ENCODE results near the gene ABCG4. TPM values are rescaled to one million over a fixed set of nuclear protein-coding genes. Genes with fewer than 3 reads are reported as not detected.

The ABCG4 gene
- polyA plus RNA-seq, 1 donor from 2014 or later: 1.5 TPM

GRCh38 chr11:119100246-119100970, 48.4 kb upstream of the ABCG4 start:
- Histone ChIP-seq H3K36me3 (ENCODE audit: insufficient read depth, low read length) (no peaks in the 10 kb centered on the region), H3K9me3 (ENCODE audit: low read length) (no peaks in the 10 kb centered on the region), H3K9ac (ENCODE audit: low read length) (peak overlapping the region; percentile 75), H3K9me2 (ENCODE audit: insufficient read depth, low read length) (no peaks in the 10 kb centered on the region), H3K4me2 (ENCODE audit: low read length) (peak overlapping the region; percentile 88), H3K4me3 (ENCODE audit: low read length) (peak overlapping the region; percentile 82), H4K20me1 (ENCODE audit: insufficient read depth) (no peaks in the 10 kb centered on the region), H3K27me3 (ENCODE audit: insufficient read depth, low read depth, low read length) (no peaks in the 10 kb centered on the region), H3F3A (ENCODE audit: insufficient read depth, low read length, poor library complexity, severe bottlenecking) (no peaks in the 10 kb centered on the region), H3K27ac (ENCODE audit: low read length) (no peak overlapping the region), H2AFZ (ENCODE audit: low read depth, low read length) (no peak overlapping the region), H3K79me2 (replicated peaks; ENCODE audit: insufficient read depth, low read length) (no peaks in the 10 kb centered on the region)
- TF ChIP-seq MXI1 (conservative IDR thresholded peaks at IDR 0.05; ENCODE audit: poor library complexity, severe bottlenecking) (no peak), REST (IDR thresholded peaks at IDR 0.05; ENCODE audit: borderline replicate concordance) (no peak), POLR2AphosphoS5 (IDR thresholded peaks at IDR 0.05) (no peak), EP300 (conservative IDR thresholded peaks at IDR 0.05; ENCODE audit: poor library complexity, severe bottlenecking) (no peak), EZH2 (IDR thresholded peaks at IDR 0.05; ENCODE audit: borderline replicate concordance, insufficient read depth, low read length, poor library complexity, severe bottlenecking) (no peak), RAD21 (conservative IDR thresholded peaks at IDR 0.05) (peak; percentile 18), SMC3 (conservative IDR thresholded peaks at IDR 0.05; ENCODE audit: poor library complexity) (no peak), TAF1 (IDR thresholded peaks at IDR 0.05; ENCODE audit: low read depth) (no peak)
- TF ChIP-seq, protein P1, sequence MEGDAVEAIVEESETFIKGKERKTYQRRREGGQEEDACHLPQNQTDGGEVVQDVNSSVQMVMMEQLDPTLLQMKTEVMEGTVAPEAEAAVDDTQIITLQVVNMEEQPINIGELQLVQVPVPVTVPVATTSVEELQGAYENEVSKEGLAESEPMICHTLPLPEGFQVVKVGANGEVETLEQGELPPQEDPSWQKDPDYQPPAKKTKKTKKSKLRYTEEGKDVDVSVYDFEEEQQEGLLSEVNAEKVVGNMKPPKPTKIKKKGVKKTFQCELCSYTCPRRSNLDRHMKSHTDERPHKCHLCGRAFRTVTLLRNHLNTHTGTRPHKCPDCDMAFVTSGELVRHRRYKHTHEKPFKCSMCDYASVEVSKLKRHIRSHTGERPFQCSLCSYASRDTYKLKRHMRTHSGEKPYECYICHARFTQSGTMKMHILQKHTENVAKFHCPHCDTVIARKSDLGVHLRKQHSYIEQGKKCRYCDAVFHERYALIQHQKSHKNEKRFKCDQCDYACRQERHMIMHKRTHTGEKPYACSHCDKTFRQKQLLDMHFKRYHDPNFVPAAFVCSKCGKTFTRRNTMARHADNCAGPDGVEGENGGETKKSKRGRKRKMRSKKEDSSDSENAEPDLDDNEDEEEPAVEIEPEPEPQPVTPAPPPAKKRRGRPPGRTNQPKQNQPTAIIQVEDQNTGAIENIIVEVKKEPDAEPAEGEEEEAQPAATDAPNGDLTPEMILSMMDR (IDR thresholded peaks at IDR 0.05; ENCODE audit: poor library complexity, severe bottlenecking): peak; percentile 53

- H3K27me3 ChIP-seq (ENCODE audit: insufficient read depth, low read depth, low read length): no peaks in the 10 kb centered on the region
- H2AFZ ChIP-seq (ENCODE audit: low read depth, low read length): peak overlapping the region; percentile 77
- peak overlapping the region; percentile 82 for H3K4me3 ChIP-seq (ENCODE audit: low read length)
- H3K27ac ChIP-seq (ENCODE audit: low read length): peak overlapping the region; percentile 90
- H3F3A ChIP-seq (ENCODE audit: insufficient read depth, low read length, poor library complexity, severe bottlenecking): no peaks in the 10 kb centered on the region
- H3K9ac ChIP-seq (ENCODE audit: low read length): peak overlapping the region; percentile 75
- no peaks in the 10 kb centered on the region for H4K20me1 ChIP-seq (ENCODE audit: insufficient read depth)
- H3K9me2 ChIP-seq (ENCODE audit: insufficient read depth, low read length): no peaks in the 10 kb centered on the region
- H3K79me2 ChIP-seq (replicated peaks; ENCODE audit: insufficient read depth, low read length): no peaks in the 10 kb centered on the region
- peak overlapping the region; percentile 88 for H3K4me2 ChIP-seq (ENCODE audit: low read length)
- H3K36me3 ChIP-seq (ENCODE audit: insufficient read depth, low read length): no peaks in the 10 kb centered on the region
- no peaks in the 10 kb centered on the region for H3K9me3 ChIP-seq (ENCODE audit: low read length)
- TF ChIP-seq RAD21 (conservative IDR thresholded peaks at IDR 0.05) (no peak), TAF1 (IDR thresholded peaks at IDR 0.05; ENCODE audit: low read depth) (peak; percentile 2)
- TF ChIP-seq, protein P1 (IDR thresholded peaks at IDR 0.05; ENCODE audit: poor library complexity, severe bottlenecking): peak; percentile 45
Measured at GRCh38 chr11:119100994-119101758, 47.7 kb upstream of the ABCG4 start.

All from neural cell (in vitro differentiated cells).